NB4 (cell line): ENCODE measurements around the gene CROCC2.

Experiments
- MYC ChIP-seq: IDR thresholded peaks from 2 replicates; pipeline ENCODE4 v1.6.1; 2011; ENCODE audit warnings: low read depth, low read length
- POLR2A ChIP-seq: IDR thresholded peaks from 2 replicates; pipeline ENCODE4 v1.6.1; 2011; ENCODE audit warnings: mild to moderate bottlenecking; ENCODE audit not compliant: insufficient read length; ENCODE audit errors: extremely low read depth
- TF ChIP-seq, protein P1 (sequence below): IDR thresholded peaks from 2 replicates; pipeline ENCODE4 v1.6.1; 2011; ENCODE audit warnings: low read depth, low read length
- TF ChIP-seq, protein P2 (sequence below): IDR thresholded peaks from one replicate; pipeline ENCODE4 v1.5.1; 2012; ENCODE audit warnings: low read depth, low read length

DNA sequence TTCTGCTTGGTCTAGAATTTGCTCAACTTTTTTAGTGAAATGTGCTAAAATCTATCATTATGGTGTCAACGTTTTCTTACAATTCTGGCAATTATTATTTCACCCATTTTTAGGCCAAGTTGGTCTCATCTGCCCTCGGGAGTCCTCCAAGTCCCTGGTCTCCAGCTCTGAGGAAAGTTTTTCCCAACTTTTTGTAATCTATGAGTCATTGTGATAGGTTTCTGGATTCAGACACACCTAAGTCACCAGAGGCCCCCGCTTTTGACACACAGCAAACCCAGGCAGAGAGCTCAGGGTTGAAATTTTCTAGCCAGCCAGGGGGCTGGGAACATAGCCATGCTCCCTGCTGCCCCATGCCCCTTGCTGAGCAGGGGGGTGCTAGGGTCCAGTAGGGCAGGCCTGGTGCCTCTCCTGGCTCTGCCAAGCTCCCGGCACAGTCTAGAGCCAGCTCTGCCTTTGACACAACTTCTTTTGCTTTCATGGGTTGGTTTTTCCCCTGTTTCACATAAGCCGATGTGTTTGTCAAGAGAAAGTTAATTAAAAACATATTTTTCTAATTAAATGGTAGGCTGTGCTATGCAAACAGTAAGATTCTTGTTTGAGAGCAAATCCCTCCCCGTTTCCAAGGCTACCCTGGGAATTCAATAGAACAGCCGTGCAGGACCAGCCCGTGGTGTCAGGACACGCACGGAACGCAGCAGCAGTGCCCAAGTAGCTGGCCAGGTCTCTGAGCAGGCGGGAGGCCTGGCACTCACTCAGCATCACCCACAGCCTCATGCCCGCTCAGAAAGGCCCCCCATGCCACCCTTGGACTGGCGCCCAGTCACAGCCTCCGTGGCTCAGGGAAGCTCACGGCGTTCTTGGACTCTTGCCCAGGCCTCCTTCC is 66.7 kb downstream of the CROCC2 start:
- TF ChIP-seq, protein P1, sequence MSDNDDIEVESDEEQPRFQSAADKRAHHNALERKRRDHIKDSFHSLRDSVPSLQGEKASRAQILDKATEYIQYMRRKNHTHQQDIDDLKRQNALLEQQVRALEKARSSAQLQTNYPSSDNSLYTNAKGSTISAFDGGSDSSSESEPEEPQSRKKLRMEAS, result no peak
- TF ChIP-seq, protein P2, sequence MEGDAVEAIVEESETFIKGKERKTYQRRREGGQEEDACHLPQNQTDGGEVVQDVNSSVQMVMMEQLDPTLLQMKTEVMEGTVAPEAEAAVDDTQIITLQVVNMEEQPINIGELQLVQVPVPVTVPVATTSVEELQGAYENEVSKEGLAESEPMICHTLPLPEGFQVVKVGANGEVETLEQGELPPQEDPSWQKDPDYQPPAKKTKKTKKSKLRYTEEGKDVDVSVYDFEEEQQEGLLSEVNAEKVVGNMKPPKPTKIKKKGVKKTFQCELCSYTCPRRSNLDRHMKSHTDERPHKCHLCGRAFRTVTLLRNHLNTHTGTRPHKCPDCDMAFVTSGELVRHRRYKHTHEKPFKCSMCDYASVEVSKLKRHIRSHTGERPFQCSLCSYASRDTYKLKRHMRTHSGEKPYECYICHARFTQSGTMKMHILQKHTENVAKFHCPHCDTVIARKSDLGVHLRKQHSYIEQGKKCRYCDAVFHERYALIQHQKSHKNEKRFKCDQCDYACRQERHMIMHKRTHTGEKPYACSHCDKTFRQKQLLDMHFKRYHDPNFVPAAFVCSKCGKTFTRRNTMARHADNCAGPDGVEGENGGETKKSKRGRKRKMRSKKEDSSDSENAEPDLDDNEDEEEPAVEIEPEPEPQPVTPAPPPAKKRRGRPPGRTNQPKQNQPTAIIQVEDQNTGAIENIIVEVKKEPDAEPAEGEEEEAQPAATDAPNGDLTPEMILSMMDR, result no peak
- no peak for TF ChIP-seq POLR2A
- TF ChIP-seq MYC, result no peak
